ENCODE data around the gene ARPIN.

ARPIN gene

DNA sequence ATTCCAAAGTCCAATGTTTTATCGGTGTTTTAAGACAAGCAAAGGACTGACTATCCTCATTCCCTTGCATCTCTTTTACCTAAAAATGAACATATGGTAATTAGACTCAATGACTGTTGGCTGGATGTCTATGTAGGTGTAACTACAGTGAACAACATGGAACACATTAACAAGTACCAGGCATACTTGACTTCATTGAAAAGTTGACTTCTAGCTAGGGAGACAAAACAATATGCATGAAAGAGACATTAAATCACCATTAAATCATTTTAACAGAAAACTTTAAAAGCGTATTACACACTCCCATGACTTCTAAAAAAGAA lies 63.8 kb downstream of the ARPIN start:
- no peak overlapping the region for H3K4me3 ChIP-seq (ENCODE audit: insufficient read depth, low read length, poor library complexity, severe bottlenecking)
- no peak overlapping the region for H3K27ac ChIP-seq (ENCODE audit: low read depth, low read length)
- no peaks in the 10 kb centered on the region; the same call in 1 of the 2 replicates for H3F3A ChIP-seq (ENCODE audit: insufficient read depth)
- no peaks in the 10 kb centered on the region for H3K9me2 ChIP-seq (replicated peaks; ENCODE audit: insufficient read depth, low read length)
- H3K27me3 ChIP-seq (ENCODE audit: low read length), result no peaks in the 10 kb centered on the region
- no peaks in the 10 kb centered on the region for H3K79me2 ChIP-seq (ENCODE audit: insufficient read depth, low read length)
- no peak overlapping the region for H3K9ac ChIP-seq (ENCODE audit: low read length)
- no peak overlapping the region for H3K4me2 ChIP-seq (ENCODE audit: low read depth, low read length, poor library complexity, severe bottlenecking)
- H3K36me3 ChIP-seq (ENCODE audit: low read length), result 0 out of 2 replicates have a peak, but pooled peaks cover 3% of the 10 kb centered on the region
- H4K20me1 ChIP-seq (ENCODE audit: low read depth, low read length), result no peaks in the 10 kb centered on the region
- no peak for TF ChIP-seq EZH2phosphoT487 (conservative IDR thresholded peaks at IDR 0.05; ENCODE audit: low read length)
- TF ChIP-seq, protein P1, sequence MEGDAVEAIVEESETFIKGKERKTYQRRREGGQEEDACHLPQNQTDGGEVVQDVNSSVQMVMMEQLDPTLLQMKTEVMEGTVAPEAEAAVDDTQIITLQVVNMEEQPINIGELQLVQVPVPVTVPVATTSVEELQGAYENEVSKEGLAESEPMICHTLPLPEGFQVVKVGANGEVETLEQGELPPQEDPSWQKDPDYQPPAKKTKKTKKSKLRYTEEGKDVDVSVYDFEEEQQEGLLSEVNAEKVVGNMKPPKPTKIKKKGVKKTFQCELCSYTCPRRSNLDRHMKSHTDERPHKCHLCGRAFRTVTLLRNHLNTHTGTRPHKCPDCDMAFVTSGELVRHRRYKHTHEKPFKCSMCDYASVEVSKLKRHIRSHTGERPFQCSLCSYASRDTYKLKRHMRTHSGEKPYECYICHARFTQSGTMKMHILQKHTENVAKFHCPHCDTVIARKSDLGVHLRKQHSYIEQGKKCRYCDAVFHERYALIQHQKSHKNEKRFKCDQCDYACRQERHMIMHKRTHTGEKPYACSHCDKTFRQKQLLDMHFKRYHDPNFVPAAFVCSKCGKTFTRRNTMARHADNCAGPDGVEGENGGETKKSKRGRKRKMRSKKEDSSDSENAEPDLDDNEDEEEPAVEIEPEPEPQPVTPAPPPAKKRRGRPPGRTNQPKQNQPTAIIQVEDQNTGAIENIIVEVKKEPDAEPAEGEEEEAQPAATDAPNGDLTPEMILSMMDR (IDR thresholded peaks at IDR 0.05; ENCODE audit: insufficient read depth, low read length, poor library complexity, severe bottlenecking), result no peak
- no peaks in the 10 kb centered on the region for H3K9me3 ChIP-seq (ENCODE audit: insufficient read depth, low read length)
- H2AFZ ChIP-seq (ENCODE audit: low read depth, low read length, severe bottlenecking), result no peak overlapping the region

GRCh38 chr15:89847101-89847500 lies 65.7 kb downstream of the ARPIN start:
- H2AFZ ChIP-seq (ENCODE audit: low read depth, low read length, severe bottlenecking), result no peak overlapping the region
- H3K36me3 ChIP-seq (ENCODE audit: low read length), result 0 out of 2 replicates have a peak, but pooled peaks cover 3% of the 10 kb centered on the region
- H3F3A ChIP-seq (ENCODE audit: insufficient read depth), result no peaks in the 10 kb centered on the region; the same call in 1 of the 2 replicates
- no peak overlapping the region for H3K4me2 ChIP-seq (ENCODE audit: low read depth, low read length, poor library complexity, severe bottlenecking)
- TF ChIP-seq, protein P1 (IDR thresholded peaks at IDR 0.05; ENCODE audit: insufficient read depth, low read length, poor library complexity, severe bottlenecking), result no peak
- TF ChIP-seq EZH2phosphoT487 (conservative IDR thresholded peaks at IDR 0.05; ENCODE audit: low read length), result no peak
- no peaks in the 10 kb centered on the region for H3K9me2 ChIP-seq (replicated peaks; ENCODE audit: insufficient read depth, low read length)
- no peaks in the 10 kb centered on the region for H3K79me2 ChIP-seq (ENCODE audit: insufficient read depth, low read length)
- H3K4me3 ChIP-seq (ENCODE audit: insufficient read depth, low read length, poor library complexity, severe bottlenecking), result no peak overlapping the region
- no peak overlapping the region for H3K27ac ChIP-seq (ENCODE audit: low read depth, low read length)
- H3K9me3 ChIP-seq (ENCODE audit: insufficient read depth, low read length), result no peaks in the 10 kb centered on the region
- H3K9ac ChIP-seq (ENCODE audit: low read length), result no peak overlapping the region
- no peaks in the 10 kb centered on the region for H4K20me1 ChIP-seq (ENCODE audit: low read depth, low read length)
- no peaks in the 10 kb centered on the region for H3K27me3 ChIP-seq (ENCODE audit: low read length)

- no peaks in the 10 kb centered on the region for H3K79me2 ChIP-seq (ENCODE audit: insufficient read depth, low read length)
- no peak overlapping the region for H3K27ac ChIP-seq (ENCODE audit: low read depth, low read length)
- H3K4me3 ChIP-seq (ENCODE audit: insufficient read depth, low read length, poor library complexity, severe bottlenecking), result no peak overlapping the region
- TF ChIP-seq, protein P1 (IDR thresholded peaks at IDR 0.05; ENCODE audit: insufficient read depth, low read length, poor library complexity, severe bottlenecking), result no peak
- no peak for TF ChIP-seq EZH2phosphoT487 (conservative IDR thresholded peaks at IDR 0.05; ENCODE audit: low read length)
- 0 out of 2 replicates have a peak, but pooled peaks cover 3% of the 10 kb centered on the region for H3K36me3 ChIP-seq (ENCODE audit: low read length)
- H3K4me2 ChIP-seq (ENCODE audit: low read depth, low read length, poor library complexity, severe bottlenecking), result no peak overlapping the region
- no peaks in the 10 kb centered on the region for H3K27me3 ChIP-seq (ENCODE audit: low read length)
- H2AFZ ChIP-seq (ENCODE audit: low read depth, low read length, severe bottlenecking), result no peak overlapping the region
- no peaks in the 10 kb centered on the region for H3K9me2 ChIP-seq (replicated peaks; ENCODE audit: insufficient read depth, low read length)
- H4K20me1 ChIP-seq (ENCODE audit: low read depth, low read length), result no peaks in the 10 kb centered on the region
- no peak overlapping the region for H3K9ac ChIP-seq (ENCODE audit: low read length)
- no peaks in the 10 kb centered on the region; the same call in 1 of the 2 replicates for H3F3A ChIP-seq (ENCODE audit: insufficient read depth)
- no peaks in the 10 kb centered on the region for H3K9me3 ChIP-seq (ENCODE audit: insufficient read depth, low read length)
These were observed 67.4 kb downstream of the ARPIN start for GRCh38 chr15:89845305-89845893.

All from SU-DHL-6 (cell line).